H1 (cell line): ENCODE results near the gene CAST.

ENCODE experiments used
- BRCA1 ChIP-seq: IDR thresholded peaks from 2 replicates; pipeline ENCODE4 v1.6.1; 2012; ENCODE audit warnings: low read depth, low read length, improper control_type of control experiment
- CEBPB ChIP-seq: IDR thresholded peaks from 2 replicates; pipeline ENCODE4 v1.6.1; 2012; ENCODE audit warnings: low read depth, low read length
- JUN ChIP-seq: IDR thresholded peaks from 2 replicates; pipeline ENCODE4 v1.6.1; 2011; ENCODE audit warnings: low read depth, mild to moderate bottlenecking, improper control_type of control experiment, low read length
- POLR2A ChIP-seq, 2 experiments: IDR thresholded peaks; 1 replicate in 1 of 2; 2 replicates in 1 of 2; pipeline ENCODE4 v1.6.1; 2011; ENCODE audit warnings: low read depth in 2 of 2, low read length in 2 of 2, mild to moderate bottlenecking in 2 of 2; ENCODE audit errors: control extremely low read depth in 1 of 2
- RAD21 ChIP-seq, 2 experiments: IDR thresholded peaks in 1 of 2; conservative IDR thresholded peaks in 1 of 2; 2 replicates each; pipeline ENCODE4 v1.6.1; 2011; ENCODE audit warnings: low read depth in 2 of 2, low read length in 2 of 2, improper control_type of control experiment in 1 of 2, inconsistent platforms in 1 of 2, mild to moderate bottlenecking in 1 of 2, moderate library complexity in 1 of 2
- SIX5 ChIP-seq: IDR thresholded peaks from 2 replicates; pipeline ENCODE4 v1.6.1; 2011; ENCODE audit warnings: mild to moderate bottlenecking, low read depth, low read length

GRCh38 chr5:96753017-96753397 lies 90.8 kb downstream of the CAST start:
- TF ChIP-seq CEBPB (no peak), BRCA1 (no peak), POLR2A (IDR thresholded peaks at IDR 0.05; ENCODE audit: control extremely low read depth in 1 of 2, low read depth in 2 of 2, low read length in 2 of 2) (no peak), RAD21 (IDR thresholded peaks at IDR 0.05 in 1 of 2, conservative IDR thresholded peaks at IDR 0.05 in 1 of 2; ENCODE audit: low read depth in 2 of 2, low read length in 2 of 2) (no peak), JUN (no peak), SIX5 (no peak)
